ENCODE data around the gene UBE2L3.
"Not testable (repeated sequence)": the region's sequence is repeated elsewhere in the genome, so short reads cannot be mapped to it uniquely, and the experiment has no call there.

UBE2L3 gene

GRCh38 chr22:21567456-21568346 lies at the start of gene UBE2L3:
TSS of gene UBE2L3 (plus strand) at chr22:21567714. CDS start at chr22:21567745, 31 bp downstream.
- DNase-seq: peak; percentile 83

GRCh38 chr22:21526705-21527500 lies 40.6 kb upstream of the UBE2L3 start:
- not testable (repeated sequence) for DNase-seq

- DNase-seq: not testable (repeated sequence)
These were observed 36.0 kb upstream of the UBE2L3 start for GRCh38 chr22:21531525-21531924.

GRCh38 chr22:21532863-21533648 lies 34.5 kb upstream of the UBE2L3 start:
- DNase-seq: not testable (repeated sequence)

- DNase-seq: not testable (repeated sequence)
These were observed 27.7 kb upstream of the UBE2L3 start for GRCh38 chr22:21539862-21540261.

GRCh38 chr22:21544432-21545322 lies 22.8 kb upstream of the UBE2L3 start:
- not testable (repeated sequence) for DNase-seq

- not testable (repeated sequence) for DNase-seq
These were observed 18.0 kb upstream of the UBE2L3 start for GRCh38 chr22:21549558-21549957.

GRCh38 chr22:21550008-21550677 lies 17.4 kb upstream of the UBE2L3 start:
- DNase-seq: not testable (repeated sequence)

- DNase-seq: not testable (repeated sequence)
These were observed 16.9 kb upstream of the UBE2L3 start for GRCh38 chr22:21550678-21551047.

- not testable (repeated sequence) for DNase-seq
These were observed 16.2 kb upstream of the UBE2L3 start, which contains the start of gene RIMBP3C for GRCh38 chr22:21551361-21551760. TSS of gene RIMBP3C (minus strand) at chr22:21551461. CDS start at chr22:21550976, 485 bp downstream.

GRCh38 chr22:21559345-21560125 lies 8.0 kb upstream of the UBE2L3 start:
- not testable (repeated sequence) for DNase-seq

GRCh38 chr22:21560657-21561056 lies 6.9 kb upstream of the UBE2L3 start:
- not testable (repeated sequence) for DNase-seq

GRCh38 chr22:21563912-21564311 lies 3.6 kb upstream of the UBE2L3 start:
- DNase-seq: no peak

GRCh38 chr22:21564411-21564810 lies 3.1 kb upstream of the UBE2L3 start:
- no peak for DNase-seq

- peak; percentile 7 for DNase-seq
These were observed 997 bp downstream of the UBE2L3 start for GRCh38 chr22:21568347-21569075.

- not testable (repeated sequence) for DNase-seq
These were observed 1.5 kb downstream of the UBE2L3 start for GRCh38 chr22:21569076-21569427.

- peak; percentile 13 for DNase-seq
These were observed 2.1 kb downstream of the UBE2L3 start for GRCh38 chr22:21569459-21570170.

GRCh38 chr22:21570398-21570797 lies 2.9 kb downstream of the UBE2L3 start:
- DNase-seq: no peak

GRCh38 chr22:21571679-21572078 lies 4.2 kb downstream of the UBE2L3 start:
- no peak for DNase-seq

Data from CD4-positive, alpha-beta T cell treated with Interferon gamma for 1 hour (primary cell).